Measurements from ENCODE around the gene EMSY. TPM values are rescaled to one million over a fixed set of nuclear protein-coding genes. Genes with fewer than 3 reads are reported as not detected.
A peak's percentile ranks its signal among the peaks of the same experiment; 100 is the strongest.
"Not testable (repeated sequence)": the region's sequence is repeated elsewhere in the genome, so short reads cannot be mapped to it uniquely, and the experiment has no call there.

The EMSY gene
- total and polyA plus RNA-seq, 9 of the 15 experiments (the other 6 are each of a cell fraction or from before 2014, with no cell fraction given): 12.7 to 25.4 (median 17.9) TPM

- H3K9me3 ChIP-seq (replicated peaks; ENCODE audit: control insufficient read depth, insufficient read depth, low read depth, low read length); BruUV-seq (replicated peaks); H3K4me1 ChIP-seq (replicated peaks in 1 of 2; ENCODE audit: control insufficient read depth in 2 of 2, insufficient read depth in 2 of 2, low read length in 2 of 2); H3K9ac ChIP-seq (ENCODE audit: insufficient read depth in 1 of 2, low read depth in 2 of 2, low read length in 2 of 2); H3K27me3 ChIP-seq (ENCODE audit: control insufficient read depth in 2 of 2, insufficient read depth in 2 of 2, low read length in 2 of 2); ATAC-seq; H3K4me2 ChIP-seq (ENCODE audit: insufficient read depth, low read length); H4K20me1 ChIP-seq (replicated peaks; ENCODE audit: control insufficient read depth, insufficient read depth, low read length); H3K36me3 ChIP-seq (ENCODE audit: control insufficient read depth, insufficient read depth, low read length); CTCF ChIA-PET (ENCODE audit: low intra/inter-chr PET ratio); H3K9me1 ChIP-seq (ENCODE audit: control insufficient read depth, insufficient read depth, low read length); FAIRE-seq; in situ Hi-C loops (cut with MboI); DNase-seq (ENCODE audit: extremely low read depth in 1 of 4, low spot score in 3 of 4); H3K4me3 ChIP-seq; H3K79me2 ChIP-seq (ENCODE audit: control insufficient read depth, insufficient read depth, low read length); H2AFZ ChIP-seq (ENCODE audit: low read depth, low read length); intact Hi-C loops (cut with micrococcal nuclease); H3K27ac ChIP-seq (ENCODE audit: extremely low read depth, low read depth, low read length); TF ChIP-seq NR2C2 (CRISPR knock-in tag; IDR thresholded peaks at IDR 0.05): not testable (repeated sequence)
- WGBS (ENCODE audit: insufficient coverage, low coverage, missing lambda C conversion rate): 8% methylated on average over 12 of the region's 12 CpGs
- TF ChIP-seq ADNP (tag; IDR thresholded peaks at IDR 0.05): peak; percentile 75
- TF ChIP-seq ZNF512 (tag; IDR thresholded peaks at IDR 0.05): peak; percentile 11
- 0 out of 2 replicates have a peak, but pooled peaks have one; percentile 5 for TF ChIP-seq NR2C2 (tag; IDR thresholded peaks at IDR 0.05)
- 0 out of 4 replicates have a peak, but pooled peaks of 1 of the 2 experiments have one; percentile 15 for TF ChIP-seq RCOR1 (IDR thresholded peaks at IDR 0.05; ENCODE audit: borderline replicate concordance in 1 of 2, low read depth in 2 of 2, low read length in 2 of 2)
- peak; percentile 37; the same call in 1 of the 2 replicates for TF ChIP-seq ZNF766 (CRISPR knock-in tag; conservative IDR thresholded peaks at IDR 0.05)
- POLR2A ChIA-PET: interaction anchor here (0.6 kb wide), 1 partner anchor 102 kb away, joined by 3 read pairs; no protein-coding TSS in a partner anchor
These were observed 127.5 kb downstream of the EMSY start for GRCh38 chr11:76572181-76572875.

Data from K562 (cell line).